ENCODE results near the gene CLMN.

- no peak for TF ChIP-seq POLR2A (IDR thresholded peaks at IDR 0.05; ENCODE audit: low read depth, low read length)
- TF ChIP-seq CTCF (conservative IDR thresholded peaks at IDR 0.05; ENCODE audit: low read depth, low read length) = no peak
- no peak for TF ChIP-seq SMC3 (IDR thresholded peaks at IDR 0.05; ENCODE audit: low read depth, low read length)
- TF ChIP-seq MAZ (IDR thresholded peaks at IDR 0.05; ENCODE audit: borderline replicate concordance, low read depth, low read length) = no peak
- TF ChIP-seq BHLHE40 (IDR thresholded peaks at IDR 0.05; ENCODE audit: low read depth, low read length) = no peak
- no peak for TF ChIP-seq CEBPB (IDR thresholded peaks at IDR 0.05; ENCODE audit: low read depth, low read length)
- TF ChIP-seq RFX5 (IDR thresholded peaks at IDR 0.05; ENCODE audit: low read depth, low read length) = no peak
These were observed 173.5 kb downstream of the CLMN start for GRCh38 chr14:95146079-95146771.

Measured in IMR-90 (cell line).